ENCODE data around the gene ARAP2.

ARAP2 gene

GRCh38 chr4:36249610-36250009 lies 5.3 kb upstream of the ARAP2 start:
- H2AFZ ChIP-seq (ENCODE audit: low read depth, low read length): no peak overlapping the region
- H3K27me3 ChIP-seq (ENCODE audit: low read depth, low read length): no peaks in the 10 kb centered on the region
- no peak overlapping the region for H3K4me3 ChIP-seq (ENCODE audit: low read length)
- no peak for TF ChIP-seq EZH2phosphoT487 (IDR thresholded peaks at IDR 0.05; ENCODE audit: low read depth)
- no peak for TF ChIP-seq CTCF (IDR thresholded peaks at IDR 0.05; ENCODE audit: low read depth, low read length)
- no peak overlapping the region for H3K9ac ChIP-seq (ENCODE audit: low read length)
- H3K27ac ChIP-seq (ENCODE audit: low read length): no peak overlapping the region
- peaks cover 40% of the 10 kb centered on the region for H3K4me1 ChIP-seq (ENCODE audit: low read length)
- no peak overlapping the region for H3K4me2 ChIP-seq (ENCODE audit: low read length)
- H3K9me3 ChIP-seq (ENCODE audit: insufficient read depth, low read length): no peaks in the 10 kb centered on the region
- H4K20me1 ChIP-seq (ENCODE audit: insufficient read depth, low read length): no peaks in the 10 kb centered on the region
- no peaks in the 10 kb centered on the region for H3K36me3 ChIP-seq (replicated peaks; ENCODE audit: low read depth, low read length)
- no peaks in the 10 kb centered on the region; the same call in 1 of the 2 replicates for H3K79me2 ChIP-seq (ENCODE audit: low read length)

- peak overlapping the region; percentile 58 for H3K27ac ChIP-seq (ENCODE audit: low read length)
- peak overlapping the region; percentile 10; the same call in 1 of the 2 replicates for H2AFZ ChIP-seq (ENCODE audit: low read depth, low read length)
- H3K9ac ChIP-seq (ENCODE audit: low read length): peak overlapping the region; percentile 82
- H3K27me3 ChIP-seq (ENCODE audit: low read depth, low read length): no peaks in the 10 kb centered on the region
- H3K4me2 ChIP-seq (ENCODE audit: low read length): peak overlapping the region; percentile 79
- peaks cover 16% of the 10 kb centered on the region for H3K36me3 ChIP-seq (replicated peaks; ENCODE audit: low read depth, low read length)
- peaks cover 38% of the 10 kb centered on the region for H3K4me1 ChIP-seq (ENCODE audit: low read length)
- H3K79me2 ChIP-seq (ENCODE audit: low read length): peaks cover 57% of the 10 kb centered on the region
- H4K20me1 ChIP-seq (ENCODE audit: insufficient read depth, low read length): 0 out of 2 replicates have a peak, but pooled peaks cover 12% of the 10 kb centered on the region
- H3K9me3 ChIP-seq (ENCODE audit: insufficient read depth, low read length): no peaks in the 10 kb centered on the region
- TF ChIP-seq CTCF (IDR thresholded peaks at IDR 0.05; ENCODE audit: low read depth, low read length) (no peak), EZH2phosphoT487 (IDR thresholded peaks at IDR 0.05; ENCODE audit: low read depth) (no peak)
- peak overlapping the region; percentile 79 for H3K4me3 ChIP-seq (ENCODE audit: low read length)
Measured at GRCh38 chr4:36243355-36244256, 708 bp downstream of the ARAP2 start.

- peaks cover 65% of the 10 kb centered on the region for H3K79me2 ChIP-seq (ENCODE audit: low read length)
- peaks cover 43% of the 10 kb centered on the region for H3K4me1 ChIP-seq (ENCODE audit: low read length)
- H3K27me3 ChIP-seq (ENCODE audit: low read depth, low read length): no peaks in the 10 kb centered on the region
- H4K20me1 ChIP-seq (ENCODE audit: insufficient read depth, low read length): 0 out of 2 replicates have a peak, but pooled peaks cover 12% of the 10 kb centered on the region
- H2AFZ ChIP-seq (ENCODE audit: low read depth, low read length): no peak overlapping the region
- H3K4me3 ChIP-seq (ENCODE audit: low read length): peak overlapping the region; percentile 79
- H3K4me2 ChIP-seq (ENCODE audit: low read length): peak overlapping the region; percentile 79
- H3K9me3 ChIP-seq (ENCODE audit: insufficient read depth, low read length): no peaks in the 10 kb centered on the region
- H3K9ac ChIP-seq (ENCODE audit: low read length): peak overlapping the region; percentile 82
- peaks cover 24% of the 10 kb centered on the region for H3K36me3 ChIP-seq (replicated peaks; ENCODE audit: low read depth, low read length)
- no peak for TF ChIP-seq CTCF (IDR thresholded peaks at IDR 0.05; ENCODE audit: low read depth, low read length)
- TF ChIP-seq EZH2phosphoT487 (IDR thresholded peaks at IDR 0.05; ENCODE audit: low read depth): no peak
- H3K27ac ChIP-seq (ENCODE audit: low read length): peak overlapping the region; percentile 58
Measured at GRCh38 chr4:36242629-36243354, 1.5 kb downstream of the ARAP2 start.

GRCh38 chr4:36241771-36242170 lies 2.5 kb downstream of the ARAP2 start:
- no peak overlapping the region for H2AFZ ChIP-seq (ENCODE audit: low read depth, low read length)
- H4K20me1 ChIP-seq (ENCODE audit: insufficient read depth, low read length): peaks cover 12% of the 10 kb centered on the region; the same call in 1 of the 2 replicates
- peak overlapping the region; percentile 79 for H3K4me2 ChIP-seq (ENCODE audit: low read length)
- TF ChIP-seq CTCF (IDR thresholded peaks at IDR 0.05; ENCODE audit: low read depth, low read length): no peak
- TF ChIP-seq EZH2phosphoT487 (IDR thresholded peaks at IDR 0.05; ENCODE audit: low read depth): no peak
- no peaks in the 10 kb centered on the region for H3K27me3 ChIP-seq (ENCODE audit: low read depth, low read length)
- H3K36me3 ChIP-seq (replicated peaks; ENCODE audit: low read depth, low read length): peaks cover 34% of the 10 kb centered on the region
- peaks cover 73% of the 10 kb centered on the region for H3K79me2 ChIP-seq (ENCODE audit: low read length)
- peak overlapping the region; percentile 58 for H3K27ac ChIP-seq (ENCODE audit: low read length)
- peak overlapping the region; percentile 79 for H3K4me3 ChIP-seq (ENCODE audit: low read length)
- peak overlapping the region; percentile 82 for H3K9ac ChIP-seq (ENCODE audit: low read length)
- H3K4me1 ChIP-seq (ENCODE audit: low read length): peaks cover 47% of the 10 kb centered on the region
- no peaks in the 10 kb centered on the region for H3K9me3 ChIP-seq (ENCODE audit: insufficient read depth, low read length)
